Parathyroid adenoma (tissue), 2 donors: ENCODE measurements around the gene ZNF414.

Experiments
- H2AFZ ChIP-seq: fragments of 300-600 bp; sonication (generic); one replicate; pipeline ENCODE4 v1.7.0; 2017; ENCODE audit warnings: antibody characterized with exemption, mild to moderate bottlenecking
- H3K27ac ChIP-seq: fragments of 300-600 bp; sonication (generic); one replicate; pipeline ENCODE4 v1.7.0; 2017
- H3K27me3 ChIP-seq: fragments of 300-600 bp; sonication (generic); one replicate; pipeline ENCODE4 v1.7.0; 2017; ENCODE audit warnings: low read length; ENCODE audit not compliant: control insufficient read depth, insufficient read depth
- H3K36me3 ChIP-seq: fragments of 300-600 bp; sonication (generic); one replicate; pipeline ENCODE4 v1.7.0; 2017; ENCODE audit warnings: low read length; ENCODE audit not compliant: control insufficient read depth, insufficient read depth
- H3K4me1 ChIP-seq: fragments of 300-600 bp; sonication (generic); one replicate; pipeline ENCODE4 v1.7.0; 2017; ENCODE audit warnings: control low read depth
- H3K4me2 ChIP-seq: fragments of 300-600 bp; sonication (generic); one replicate; pipeline ENCODE4 v1.7.0; 2017; ENCODE audit warnings: low read length
- H3K4me3 ChIP-seq: fragments of 300-600 bp; sonication (generic); one replicate; pipeline ENCODE4 v1.7.0; 2017; ENCODE audit warnings: low read depth, low read length
- H3K79me2 ChIP-seq: fragments of 300-600 bp; sonication (generic); one replicate; pipeline ENCODE4 v1.7.0; 2017; ENCODE audit warnings: control low read depth
- H3K9ac ChIP-seq: fragments of 300-600 bp; sonication (generic); one replicate; pipeline ENCODE4 v1.7.0; 2017; ENCODE audit warnings: mild to moderate bottlenecking
- H3K9me3 ChIP-seq: fragments of 300-600 bp; sonication (generic); one replicate; pipeline ENCODE4 v1.7.0; 2017; ENCODE audit warnings: low read length; ENCODE audit not compliant: control insufficient read depth
- CTCF ChIP-seq: fragments of 300-600 bp; sonication (generic); IDR thresholded peaks from one replicate; pipeline ENCODE4 v1.7.0; 2017; ENCODE audit warnings: antibody characterized with exemption, mild to moderate bottlenecking
- donor health status: primary hyperparathyroidism.

The ZNF414 gene

GRCh38 chr19:8501516-8501915, 12.5 kb downstream of the ZNF414 start:
- no peaks in the 10 kb centered on the region for H3K27me3 ChIP-seq
- H3K4me2 ChIP-seq: no peak overlapping the region
- no peak overlapping the region for H2AFZ ChIP-seq
- H3K9me3 ChIP-seq: no peaks in the 10 kb centered on the region
- H3K9ac ChIP-seq: no peak overlapping the region
- no peaks in the 10 kb centered on the region for H3K79me2 ChIP-seq
- no peaks in the 10 kb centered on the region for H3K36me3 ChIP-seq
- no peak overlapping the region for H3K27ac ChIP-seq
- H3K4me3 ChIP-seq: no peak overlapping the region
- TF ChIP-seq CTCF: no peak
- H3K4me1 ChIP-seq: peaks cover 2% of the 10 kb centered on the region

GRCh38 chr19:8500158-8500557, 13.8 kb downstream of the ZNF414 start:
- no peak overlapping the region for H3K9ac ChIP-seq
- no peak for TF ChIP-seq CTCF
- H3K27ac ChIP-seq: no peak overlapping the region
- H3K4me3 ChIP-seq: no peak overlapping the region
- no peaks in the 10 kb centered on the region for H3K36me3 ChIP-seq
- H3K9me3 ChIP-seq: no peaks in the 10 kb centered on the region
- H3K4me1 ChIP-seq: no peaks in the 10 kb centered on the region
- H3K4me2 ChIP-seq: no peak overlapping the region
- no peak overlapping the region for H2AFZ ChIP-seq
- no peaks in the 10 kb centered on the region for H3K27me3 ChIP-seq
- H3K79me2 ChIP-seq: no peaks in the 10 kb centered on the region

- no peak overlapping the region for H3K4me3 ChIP-seq
- H3K9me3 ChIP-seq: no peaks in the 10 kb centered on the region
- H3K4me1 ChIP-seq: no peaks in the 10 kb centered on the region
Observed at GRCh38 chr19:8499048-8499833, 14.7 kb downstream of the ZNF414 start.

GRCh38 chr19:8498295-8498694, 15.7 kb downstream of the ZNF414 start:
- TF ChIP-seq CTCF: no peak
- no peak overlapping the region for H3K27ac ChIP-seq
- H3K27me3 ChIP-seq: no peaks in the 10 kb centered on the region
- H3K4me2 ChIP-seq: no peak overlapping the region
- H3K4me3 ChIP-seq: no peak overlapping the region
- H3K9ac ChIP-seq: no peak overlapping the region
- H3K36me3 ChIP-seq: no peaks in the 10 kb centered on the region
- no peaks in the 10 kb centered on the region for H3K9me3 ChIP-seq
- no peaks in the 10 kb centered on the region for H3K4me1 ChIP-seq
- H3K79me2 ChIP-seq: no peaks in the 10 kb centered on the region
- no peak overlapping the region for H2AFZ ChIP-seq

More at GRCh38 chr19:8499048-8499833, 14.7 kb downstream of the ZNF414 start:
- H2AFZ ChIP-seq: no peak overlapping the region
- no peak overlapping the region for H3K4me2 ChIP-seq
- H3K79me2 ChIP-seq: no peaks in the 10 kb centered on the region
- H3K27ac ChIP-seq: no peak overlapping the region
- no peaks in the 10 kb centered on the region for H3K36me3 ChIP-seq
- no peak overlapping the region for H3K9ac ChIP-seq
- no peaks in the 10 kb centered on the region for H3K27me3 ChIP-seq
- no peak for TF ChIP-seq CTCF

- Histone ChIP-seq H3K27me3 (no peaks in the 10 kb centered on the region), H3K4me1 (no peaks in the 10 kb centered on the region), H3K9ac (no peak overlapping the region), H3K27ac (no peak overlapping the region), H3K79me2 (no peaks in the 10 kb centered on the region), H3K4me3 (no peak overlapping the region), H3K36me3 (no peaks in the 10 kb centered on the region), H2AFZ (no peak overlapping the region), H3K4me2 (no peak overlapping the region), H3K9me3 (no peaks in the 10 kb centered on the region)
- TF ChIP-seq CTCF: no peak
Observed at GRCh38 chr19:8494158-8494557, 19.8 kb downstream of the ZNF414 start.
